HG03432 (cell line): ENCODE data around the gene MSN.

Source experiments
- ATAC-seq: cut with Tn5 transposase; IDR thresholded peaks from one replicate; pipeline ENCODE4 v1.9.1; 2021; ENCODE audit warnings: mild to moderate bottlenecking, moderate library complexity; ENCODE audit not compliant: unreplicated experiment

MSN gene

DNA sequence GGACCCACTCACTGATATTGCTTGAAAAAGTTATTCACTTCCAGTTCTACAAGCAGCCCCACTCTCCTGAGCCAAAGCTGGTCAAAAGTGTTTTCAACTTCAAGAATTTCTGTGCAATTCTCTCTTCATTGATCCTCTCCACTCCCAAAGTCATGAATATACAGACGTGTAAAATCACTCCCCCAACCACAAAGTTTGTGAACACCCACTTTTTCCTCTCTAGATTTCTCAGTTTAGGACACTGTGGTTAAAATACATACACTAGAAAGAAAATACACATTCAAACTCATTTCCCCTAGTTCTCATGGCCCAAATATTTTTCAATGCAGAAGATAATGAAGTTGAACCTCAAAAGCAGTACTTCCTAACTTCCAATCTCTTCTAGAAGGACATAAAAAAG, 116.3 kb downstream of the MSN start:
- no peak for ATAC-seq
